ENCODE results near the gene SSRP1.
A peak's percentile ranks its signal among the peaks of the same experiment; 100 is the strongest.

SSRP1 gene

GRCh38 chr11:57335343-57336110 lies at the start of gene SSRP1:
SSRP1 (minus strand) TSS chr11:57335892; CDS start chr11:57335121, 771 bp downstream.
- TF ChIP-seq FOXM1 (IDR thresholded peaks at IDR 0.05; ENCODE audit: borderline replicate concordance, low read depth) (no peak), MAX (IDR thresholded peaks at IDR 0.05) (peak; percentile 73; the same call in 1 of the 2 replicates), YY1 (IDR thresholded peaks at IDR 0.05; ENCODE audit: low read depth) (peak; percentile 45; the same call in 1 of the 2 replicates), ZBTB7A (IDR thresholded peaks at IDR 0.05; ENCODE audit: low read depth) (peak; percentile 53), EGR1 (IDR thresholded peaks at IDR 0.05) (no peak), TAF1 (IDR thresholded peaks at IDR 0.05; ENCODE audit: low read depth) (peak; percentile 83)

- TF ChIP-seq NFIC (IDR thresholded peaks at IDR 0.05) (no peak), RAD21 (IDR thresholded peaks at IDR 0.05; ENCODE audit: low read depth) (no peak), USF1 (IDR thresholded peaks at IDR 0.05) (no peak), ZBTB7A (IDR thresholded peaks at IDR 0.05; ENCODE audit: low read depth) (no peak), TAF1 (IDR thresholded peaks at IDR 0.05; ENCODE audit: low read depth) (no peak), MAX (IDR thresholded peaks at IDR 0.05) (no peak), REST (IDR thresholded peaks at IDR 0.05; ENCODE audit: low read depth) (no peak), CEBPB (IDR thresholded peaks at IDR 0.05) (no peak), TCF12 (IDR thresholded peaks at IDR 0.05; ENCODE audit: low read depth) (no peak), YY1 (IDR thresholded peaks at IDR 0.05; ENCODE audit: low read depth) (no peak), CREB1 (IDR thresholded peaks at IDR 0.05; ENCODE audit: low read depth) (no peak), FOXM1 (IDR thresholded peaks at IDR 0.05; ENCODE audit: borderline replicate concordance, low read depth) (no peak)
These were observed 45.3 kb upstream of the SSRP1 start, which contains the start of gene PRG3 for GRCh38 chr11:57380975-57381374. PRG3 (minus strand) TSS chr11:57381150; CDS start chr11:57380708, 442 bp downstream.

- no peak for TF ChIP-seq NFIC (IDR thresholded peaks at IDR 0.05)
- TF ChIP-seq CEBPB (IDR thresholded peaks at IDR 0.05), result no peak
- TF ChIP-seq YY1 (IDR thresholded peaks at IDR 0.05; ENCODE audit: low read depth), result no peak
- no peak for TF ChIP-seq USF1 (IDR thresholded peaks at IDR 0.05)
- peak; percentile 95 for TF ChIP-seq REST (IDR thresholded peaks at IDR 0.05; ENCODE audit: low read depth)
- peak; percentile 73 for TF ChIP-seq TEAD4 (IDR thresholded peaks at IDR 0.05)
- no peak for TF ChIP-seq EGR1 (IDR thresholded peaks at IDR 0.05)
These were observed 44.0 kb upstream of the SSRP1 start for GRCh38 chr11:57379732-57380131.

- TF ChIP-seq FOXM1 (IDR thresholded peaks at IDR 0.05; ENCODE audit: borderline replicate concordance, low read depth) (no peak), MAX (IDR thresholded peaks at IDR 0.05) (no peak), CEBPB (IDR thresholded peaks at IDR 0.05) (no peak), NFIC (IDR thresholded peaks at IDR 0.05) (no peak), TEAD4 (IDR thresholded peaks at IDR 0.05) (no peak), TCF12 (IDR thresholded peaks at IDR 0.05; ENCODE audit: low read depth) (no peak), ZBTB7A (IDR thresholded peaks at IDR 0.05; ENCODE audit: low read depth) (no peak), USF1 (IDR thresholded peaks at IDR 0.05) (no peak), CREB1 (IDR thresholded peaks at IDR 0.05; ENCODE audit: low read depth) (no peak), REST (IDR thresholded peaks at IDR 0.05; ENCODE audit: low read depth) (no peak)
These were observed 42.5 kb upstream of the SSRP1 start for GRCh38 chr11:57378186-57378585.

Measured in Ishikawa (cell line).